NK-92 (cell line): ENCODE measurements around the gene TRIM7.
A peak's percentile ranks its signal among the peaks of the same experiment; 100 is the strongest.
"Not testable (repeated sequence)": the region's sequence is repeated elsewhere in the genome, so short reads cannot be mapped to it uniquely, and the experiment has no call there.

Experiments
- DNase-seq: peaks from one replicate; lab custom pipeline; 2025; ENCODE audit not compliant: unreplicated experiment; lab: John Stamatoyannopoulos, UW

TRIM7 gene

DNA sequence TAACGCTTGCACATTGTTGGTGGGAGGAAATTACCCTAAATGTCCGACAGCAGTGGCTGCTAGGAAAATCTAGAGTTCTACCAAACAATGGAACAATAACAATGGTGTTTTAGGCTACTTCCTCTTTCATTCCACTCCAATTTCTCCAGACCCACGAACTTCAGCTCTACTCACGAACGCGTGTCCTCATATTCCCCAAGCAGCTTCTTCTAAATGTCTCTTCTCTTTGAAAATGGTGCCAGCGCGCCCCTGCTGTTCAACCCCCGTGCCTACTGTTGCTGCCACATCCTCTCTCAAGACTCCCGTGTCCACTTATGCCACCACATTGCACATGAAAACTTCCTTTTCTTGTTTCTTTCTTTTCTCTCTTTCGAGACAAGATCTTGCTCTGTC is 32.0 kb downstream of the TRIM7 start:
- no peak for DNase-seq

DNA sequence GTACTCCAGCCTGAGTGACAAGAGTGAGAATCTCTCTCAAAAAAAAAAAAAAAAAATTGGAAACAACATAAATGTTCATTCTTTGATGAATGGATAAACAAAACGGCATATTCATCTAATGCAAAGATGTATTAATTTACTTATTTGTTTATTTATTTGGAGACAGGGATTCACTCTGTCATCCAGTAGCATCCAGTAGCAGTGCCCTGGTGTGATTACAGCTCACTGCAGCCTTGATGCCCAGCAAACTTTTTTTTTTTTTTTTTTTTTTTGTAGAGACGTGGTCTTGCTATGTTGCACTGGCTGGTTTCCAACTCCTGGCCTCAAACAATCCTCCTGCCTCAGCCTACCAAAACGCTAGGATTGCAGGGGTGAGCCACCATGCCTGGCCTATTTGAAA is 33.2 kb downstream of the TRIM7 start:
- DNase-seq: no peak

DNA sequence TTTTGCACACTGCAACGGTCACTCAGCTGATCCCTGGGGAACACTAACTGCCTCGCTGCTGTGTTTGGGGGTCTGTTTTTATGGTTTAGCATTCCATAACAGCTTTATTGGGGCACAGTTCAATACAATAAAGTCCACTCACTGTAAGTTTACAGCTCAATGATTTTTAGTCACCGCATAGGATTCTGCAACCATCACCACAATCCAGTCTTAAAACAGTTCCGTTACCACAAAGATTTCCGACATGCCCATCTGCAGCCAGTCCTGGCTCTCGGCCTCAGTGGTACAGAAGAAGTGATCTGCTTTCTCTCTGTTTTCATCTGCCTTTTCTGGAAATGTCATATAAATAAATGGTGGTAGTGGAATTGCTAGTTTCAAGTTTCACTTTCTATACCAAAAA is 34.0 kb downstream of the TRIM7 start:
- DNase-seq: no peak

DNA sequence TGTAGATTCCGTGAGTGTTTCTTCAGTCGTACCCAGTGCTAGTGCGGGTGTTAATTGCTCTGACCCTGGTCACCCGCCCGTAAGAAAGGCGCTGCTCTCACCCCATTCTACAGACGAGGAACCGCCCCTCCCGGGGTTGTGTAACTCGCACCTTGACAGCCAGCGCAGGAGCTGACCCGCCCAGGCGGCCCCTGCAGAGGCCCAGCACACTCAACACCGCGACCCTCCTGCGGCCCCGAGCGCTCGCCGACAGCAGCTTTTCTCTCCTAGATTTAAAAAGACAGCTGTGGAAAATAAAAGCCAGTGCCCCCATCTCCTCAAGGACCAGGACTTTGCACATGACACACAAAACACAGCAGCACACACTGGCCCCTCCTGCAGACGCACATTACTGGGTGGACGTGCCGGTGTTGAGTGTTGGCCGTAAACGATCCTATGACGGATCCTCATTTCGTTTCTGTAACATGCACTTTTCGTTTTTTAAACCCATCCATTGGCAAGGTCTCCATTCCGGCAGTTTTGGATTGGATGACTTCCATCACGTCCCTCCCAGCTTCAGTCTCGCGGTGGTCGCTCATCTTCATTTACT is 34.7 kb downstream of the TRIM7 start:
- DNase-seq: no peak

DNA sequence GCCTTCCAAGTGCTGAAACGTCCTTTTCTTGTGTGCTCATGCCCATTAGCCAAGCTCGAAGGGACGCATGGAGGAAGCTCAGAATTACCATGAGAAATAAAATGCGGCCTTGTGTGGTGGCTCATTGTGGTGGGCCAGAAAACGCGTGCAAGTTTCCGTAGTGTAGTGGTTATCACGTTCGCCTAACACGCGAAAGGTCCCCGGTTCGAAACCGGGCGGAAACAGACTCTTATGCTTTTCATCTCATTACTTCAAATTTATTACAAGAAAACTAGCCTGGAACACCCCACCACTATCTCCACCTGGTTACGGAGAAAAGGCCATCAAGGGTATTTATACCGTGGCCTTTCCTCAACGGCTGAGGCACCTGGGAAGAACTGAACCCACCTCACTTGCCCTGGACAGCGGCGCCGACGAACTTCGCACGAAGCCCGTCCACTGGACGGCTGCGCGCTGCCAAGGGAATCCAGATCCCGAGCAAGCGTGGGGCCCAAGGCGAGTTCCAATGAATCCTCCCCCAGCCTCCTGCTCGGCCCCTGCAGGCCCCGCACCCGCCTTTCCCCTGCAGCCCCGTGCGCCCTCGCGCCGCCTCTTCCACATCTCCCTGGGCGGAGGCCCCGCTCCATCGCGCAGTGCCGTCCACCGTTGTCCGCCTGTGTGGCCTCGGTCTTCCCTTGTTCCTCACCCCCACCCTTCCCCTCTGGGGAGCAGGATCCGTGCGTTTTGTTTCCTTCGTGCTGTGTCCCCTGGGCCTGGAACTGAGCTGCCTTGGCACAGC is 35.3 kb downstream of the TRIM7 start:
- DNase-seq: not testable (repeated sequence)

DNA sequence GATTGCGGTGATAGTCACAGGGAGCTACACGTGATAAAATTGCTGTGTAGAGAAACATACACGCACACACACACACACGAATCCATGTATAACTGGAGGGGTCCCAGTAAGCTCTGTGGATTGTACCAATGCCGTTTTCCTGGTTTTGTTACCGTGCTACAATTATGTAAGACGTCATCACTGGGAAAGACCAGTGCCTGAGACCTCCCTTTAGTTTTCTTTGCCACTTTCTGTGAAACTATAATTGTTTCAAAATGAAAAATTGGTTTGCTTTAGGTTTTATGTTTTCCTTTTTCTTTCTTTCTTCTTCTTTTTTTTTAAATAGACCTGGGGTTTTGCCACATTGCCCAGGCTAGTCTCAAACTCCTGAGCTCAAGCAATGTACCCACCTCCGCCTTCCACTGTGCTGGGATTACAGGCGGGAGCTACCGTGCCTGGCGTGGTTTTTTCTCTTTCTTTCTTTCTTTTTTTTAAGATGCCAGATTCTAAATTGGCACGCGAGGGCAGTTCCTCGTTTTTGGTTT is 36.3 kb downstream of the TRIM7 start:
- no peak for DNase-seq

DNA sequence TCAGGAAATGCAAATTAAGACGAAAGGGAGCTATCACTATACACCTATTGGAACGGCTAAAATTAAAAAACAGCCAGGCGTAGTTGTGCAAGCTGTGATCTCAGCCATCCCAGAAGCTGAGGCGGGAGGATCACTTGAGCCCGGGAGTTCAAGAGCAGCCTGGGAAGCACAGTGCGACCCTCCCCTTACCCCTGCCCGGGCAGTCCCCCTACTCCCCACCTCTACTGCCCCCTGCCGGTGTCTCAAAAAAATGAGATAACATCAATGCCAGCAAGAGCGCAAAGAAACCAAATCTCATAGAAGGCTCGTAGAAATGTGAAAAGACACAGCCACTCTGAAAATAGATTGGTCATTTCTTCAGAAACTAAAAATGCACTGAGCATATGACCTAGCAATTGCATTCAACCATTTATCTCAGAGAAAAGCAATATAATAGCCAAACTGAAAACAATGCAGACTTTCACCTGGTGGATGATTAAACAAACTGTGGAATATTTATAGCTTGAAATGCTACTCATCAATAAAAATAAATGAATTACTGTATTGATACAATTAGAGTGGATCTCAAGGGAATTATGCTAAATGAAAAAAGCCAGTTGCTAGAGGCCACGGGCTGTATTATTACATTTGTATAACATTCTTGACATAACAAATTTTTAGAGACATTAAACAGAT is 37.0 kb downstream of the TRIM7 start:
- no peak for DNase-seq

DNA sequence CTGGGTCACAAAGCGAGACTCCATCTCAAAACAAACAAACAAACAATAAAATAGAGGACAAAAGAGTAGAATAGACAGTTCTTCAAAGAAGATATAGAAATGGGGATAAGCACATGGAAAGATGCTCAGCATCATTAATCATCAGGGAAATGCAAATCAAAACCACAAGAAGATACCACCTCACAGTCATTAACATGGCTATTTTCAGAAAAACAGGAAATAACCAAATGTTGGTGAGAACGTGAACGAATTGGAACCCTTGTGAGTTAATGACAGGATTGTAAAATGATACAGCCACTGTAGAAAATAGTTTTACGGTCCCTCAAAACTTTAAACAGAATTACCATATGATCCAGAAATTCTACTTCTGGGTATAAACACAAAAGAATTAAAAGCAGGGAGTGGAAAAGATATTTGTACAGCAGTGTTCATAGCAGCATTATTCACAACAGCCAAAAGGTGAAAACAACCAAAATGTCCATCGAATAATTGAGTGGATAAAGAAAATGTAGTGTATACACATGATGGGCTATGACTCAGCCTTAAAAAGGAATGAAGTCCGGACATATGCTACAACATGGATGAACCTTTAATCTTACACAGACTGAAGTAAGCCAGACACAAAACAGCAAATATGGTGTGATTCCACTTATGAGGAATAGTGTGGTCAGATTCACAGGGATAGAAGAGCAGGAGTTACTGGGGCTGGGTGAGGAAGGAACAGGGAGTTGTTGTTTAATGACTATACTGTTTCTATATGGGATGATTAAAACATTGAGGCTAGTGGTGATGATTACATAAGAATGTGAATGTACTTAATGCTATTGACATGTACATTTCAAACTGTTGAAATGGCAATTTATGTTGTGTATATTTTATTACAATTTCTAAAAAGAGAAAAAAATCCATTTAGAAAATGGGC is 37.9 kb downstream of the TRIM7 start:
- DNase-seq: no peak

DNA sequence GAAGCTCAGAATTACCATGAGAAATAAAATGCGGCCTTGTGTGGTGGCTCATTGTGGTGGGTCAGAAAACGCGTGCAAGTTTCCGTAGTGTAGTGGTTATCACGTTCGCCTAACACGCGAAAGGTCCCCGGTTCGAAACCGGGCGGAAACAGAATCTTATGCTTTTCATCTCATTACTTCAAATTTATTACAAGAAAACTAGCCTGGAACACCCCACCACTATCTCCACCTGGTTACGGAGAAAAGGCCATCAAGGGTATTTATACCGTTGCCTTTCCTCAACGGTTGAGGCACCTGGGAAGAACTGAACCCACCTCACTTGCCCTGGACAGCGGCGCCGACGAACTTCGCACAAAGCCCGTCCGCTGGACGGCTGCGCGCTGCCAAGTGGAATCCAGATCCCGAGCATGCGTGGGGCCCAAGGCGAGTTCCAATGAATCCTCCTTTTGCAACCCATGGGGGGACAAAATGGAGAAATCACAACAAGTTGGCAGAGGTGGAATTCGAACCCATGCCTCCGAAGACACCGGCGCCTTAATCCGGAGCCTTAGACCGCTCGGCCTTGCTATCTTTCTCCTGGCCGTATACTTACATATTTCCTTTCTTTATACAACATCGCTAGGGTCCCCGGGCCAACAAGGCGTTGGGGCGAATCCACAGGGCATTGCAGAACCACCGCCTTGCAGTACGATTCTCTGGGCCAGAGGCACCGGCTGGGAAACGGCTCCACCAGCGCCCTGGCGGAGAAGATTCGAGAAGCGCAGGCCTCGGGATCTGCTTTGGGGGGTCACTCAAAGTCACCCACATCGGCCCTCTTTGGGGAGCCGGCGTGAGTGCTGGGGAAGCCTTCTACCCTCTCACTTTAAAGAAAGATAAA is 40.7 kb downstream of the TRIM7 start:
- DNase-seq: no peak

DNA sequence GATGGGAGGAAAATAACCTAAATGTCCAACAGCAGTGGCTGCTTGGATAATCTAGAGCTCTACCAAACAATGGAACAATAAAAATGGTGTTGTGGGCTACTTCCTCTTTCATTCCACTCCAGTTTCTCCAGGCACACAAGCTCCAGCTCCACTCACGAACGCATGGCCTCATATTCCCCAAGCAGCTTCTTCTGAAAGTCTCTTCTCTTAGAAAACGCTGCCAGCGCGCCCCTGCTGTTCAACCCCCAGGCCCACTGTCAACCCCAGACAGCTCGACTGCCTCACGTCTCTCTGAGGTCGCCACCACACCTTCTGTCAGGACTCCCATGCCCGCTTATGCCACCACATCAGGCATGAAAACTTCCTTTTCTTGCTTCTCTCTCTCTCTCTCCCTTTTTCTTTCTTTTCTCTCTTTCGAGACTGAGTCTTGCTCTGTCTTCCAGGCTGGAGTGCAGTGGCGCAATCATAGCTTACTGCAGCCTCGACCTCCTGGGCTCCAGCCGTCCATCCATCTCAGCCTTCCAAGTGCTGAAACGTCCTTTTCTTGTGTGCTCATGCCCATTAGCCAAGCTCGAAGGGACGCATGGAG is 41.4 kb downstream of the TRIM7 start:
- no peak for DNase-seq

DNA sequence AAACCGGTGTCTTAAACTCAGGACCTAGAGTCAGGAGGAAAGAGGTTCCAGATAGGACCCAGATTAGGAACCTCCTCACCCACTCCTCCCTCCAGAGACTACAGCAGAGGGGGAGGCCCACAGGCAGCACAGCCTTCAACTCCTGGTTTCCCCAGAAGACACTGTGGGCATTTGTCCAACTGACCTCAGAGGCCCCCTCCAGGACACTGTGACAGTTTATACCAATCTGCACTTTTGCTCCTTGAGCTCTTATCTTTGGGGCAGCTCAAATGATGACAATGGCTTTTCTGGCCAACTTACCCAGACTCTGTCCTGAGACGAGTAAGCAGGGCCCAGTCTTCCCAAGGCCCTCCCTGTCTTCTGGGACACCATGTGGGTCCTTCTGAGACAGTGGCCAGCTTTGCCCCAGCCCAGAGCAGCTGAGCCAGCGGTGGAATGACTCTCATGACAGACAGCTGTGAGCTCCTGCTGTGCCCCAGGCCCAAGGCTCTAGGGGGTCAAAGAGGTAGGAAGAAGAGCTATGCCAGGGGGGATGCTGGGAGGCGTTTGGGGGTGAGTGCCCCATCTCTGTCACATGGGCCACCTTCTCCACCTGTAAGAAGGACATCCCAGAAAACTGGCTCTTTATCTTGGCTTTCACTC is 43.3 kb downstream of the TRIM7 start:
- DNase-seq: no peak

DNA sequence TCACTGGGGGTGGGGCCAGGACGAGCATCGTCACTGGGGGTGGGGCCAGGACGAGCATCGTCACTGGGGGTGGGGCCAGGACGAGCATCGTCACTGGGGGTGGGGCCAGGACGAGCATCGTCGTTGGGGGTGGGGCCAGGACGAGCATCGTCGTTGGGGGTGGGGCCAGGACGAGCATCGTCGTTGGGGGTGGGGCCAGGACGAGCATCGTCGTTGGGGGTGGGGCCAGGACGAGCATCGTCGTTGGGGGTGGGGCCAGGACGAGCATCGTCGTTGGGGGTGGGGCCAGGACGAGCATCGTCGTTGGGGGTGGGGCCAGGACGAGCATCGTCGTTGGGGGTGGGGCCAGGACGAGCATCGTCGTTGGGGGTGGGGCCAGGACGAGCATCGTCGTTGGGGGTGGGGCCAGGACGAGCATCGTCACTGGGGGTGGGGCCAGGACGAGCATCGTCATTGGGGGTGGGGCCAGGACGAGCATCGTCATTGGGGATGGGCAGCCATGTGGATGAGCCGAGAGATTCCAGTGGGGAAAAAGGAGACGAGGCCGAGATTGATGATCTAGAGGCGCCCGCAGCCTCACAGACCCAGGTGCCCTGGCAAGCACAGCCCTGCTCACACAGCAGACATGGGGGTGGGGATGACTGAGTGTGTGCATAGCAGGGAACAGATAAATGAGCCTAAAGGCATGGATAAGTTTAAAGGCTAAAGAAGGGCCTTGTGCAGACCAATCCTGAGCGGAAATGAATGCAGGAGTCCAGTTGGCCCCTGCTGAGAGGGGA is 44.1 kb downstream of the TRIM7 start:
- DNase-seq: not testable (repeated sequence)

DNA sequence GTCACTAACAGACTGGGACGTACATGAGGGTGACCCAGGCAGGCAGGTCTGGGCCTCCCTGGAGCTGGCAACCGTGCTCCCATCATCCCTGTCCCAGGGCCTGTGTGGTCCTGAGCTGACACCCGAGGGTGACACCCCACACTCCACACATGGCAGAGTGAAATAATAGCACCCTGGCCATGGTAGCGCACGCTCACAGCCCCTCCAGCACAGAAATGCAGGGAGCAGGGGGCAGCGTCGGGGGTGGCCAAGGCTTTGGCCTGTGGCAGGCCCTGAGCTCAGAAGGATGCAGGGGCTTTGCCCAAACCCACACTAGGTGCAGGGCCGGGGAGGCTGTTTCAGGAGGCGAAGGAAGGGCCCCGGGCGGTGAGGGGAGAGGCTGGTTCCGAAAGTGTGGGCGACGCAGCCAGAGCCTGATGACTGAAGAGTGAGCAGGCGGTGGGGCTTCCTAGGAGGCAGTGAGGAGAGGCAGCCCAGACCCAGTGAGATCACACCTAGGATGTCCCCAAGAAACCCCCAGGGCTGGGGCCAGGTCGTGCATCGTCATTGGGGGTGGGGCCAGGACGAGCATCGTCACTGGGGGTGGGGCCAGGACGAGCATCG is 44.7 kb downstream of the TRIM7 start:
- no peak for DNase-seq

DNA sequence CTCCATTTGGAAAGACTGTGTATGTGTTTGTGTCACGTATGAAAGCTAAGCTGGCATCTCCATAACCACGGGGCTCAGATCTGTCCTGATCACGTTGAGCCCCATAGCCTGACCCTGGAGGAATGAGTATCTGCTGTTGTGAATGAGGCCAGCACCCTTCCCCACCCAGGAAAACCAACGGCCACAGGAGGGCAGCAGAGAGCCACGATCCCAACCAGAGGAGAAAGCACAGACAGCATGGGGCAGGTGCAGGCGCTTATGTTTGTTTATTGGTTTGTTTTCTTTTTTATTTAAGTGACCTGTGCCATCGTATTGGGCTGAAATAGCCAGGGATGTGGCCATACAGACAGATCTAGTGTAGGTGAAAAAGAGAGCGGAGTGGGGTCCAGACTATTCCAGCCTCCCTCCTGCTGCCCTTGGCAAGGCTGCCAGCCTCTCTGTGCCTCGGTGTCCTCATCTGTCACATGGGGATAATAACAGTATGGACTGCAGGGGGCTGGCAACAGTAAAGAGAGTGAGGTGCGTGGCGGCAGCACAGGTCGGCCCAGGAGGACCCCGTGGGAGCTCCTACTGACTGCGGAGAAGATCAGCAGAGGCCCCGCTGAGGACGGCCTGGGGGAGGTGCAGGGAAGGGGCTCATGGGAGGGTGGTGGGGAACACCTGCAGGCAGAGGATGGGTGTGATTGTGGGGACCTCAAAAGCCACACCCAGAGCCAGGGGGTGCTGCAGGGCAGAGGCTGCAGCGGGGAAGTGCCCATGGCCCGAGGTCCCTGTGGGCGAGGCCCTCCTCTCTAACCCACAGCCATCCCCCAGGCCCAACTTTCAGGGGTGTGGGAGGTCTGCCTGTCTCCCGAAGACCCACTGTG is 45.5 kb downstream of the TRIM7 start:
- DNase-seq: peak; percentile 36

DNA sequence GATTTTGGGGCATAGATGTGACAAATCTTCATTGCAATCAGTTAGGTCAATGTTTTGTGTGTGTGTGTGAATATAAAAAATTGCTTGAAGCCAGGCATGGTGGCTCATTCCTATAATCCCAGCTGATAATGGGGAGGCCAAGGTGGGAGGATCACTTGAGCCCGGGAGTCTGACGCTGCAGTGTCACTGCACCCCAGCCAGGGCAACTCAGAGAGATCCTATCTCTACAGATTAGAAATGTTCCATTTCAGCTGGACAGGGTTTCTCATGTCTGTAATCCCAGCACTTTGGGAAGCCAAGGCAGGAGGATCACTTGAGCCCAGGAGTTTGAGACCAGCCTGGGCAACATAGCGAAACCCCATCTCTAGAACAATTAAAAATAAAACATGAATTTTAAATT is 46.1 kb downstream of the TRIM7 start:
- DNase-seq: no peak

DNA sequence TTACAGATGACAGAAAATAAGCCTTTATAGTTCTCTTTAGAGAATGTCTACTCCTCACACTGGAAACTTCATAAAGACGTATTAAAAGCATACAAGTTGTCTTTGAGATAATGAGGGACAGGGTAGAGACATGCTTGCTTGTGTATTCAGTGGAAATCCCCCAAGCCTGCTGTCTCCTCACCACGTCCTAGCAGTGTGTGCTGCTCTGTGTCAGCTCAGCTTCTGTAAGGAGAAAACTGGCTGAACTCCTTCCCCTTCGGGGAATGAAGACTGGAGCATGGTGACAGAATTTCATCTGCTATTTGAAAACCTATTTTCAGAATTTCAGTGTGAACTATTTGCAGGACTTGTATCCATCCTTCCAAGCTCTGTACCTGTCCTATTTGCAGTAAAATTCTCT is 48.2 kb downstream of the TRIM7 start:
- DNase-seq: no peak

DNA sequence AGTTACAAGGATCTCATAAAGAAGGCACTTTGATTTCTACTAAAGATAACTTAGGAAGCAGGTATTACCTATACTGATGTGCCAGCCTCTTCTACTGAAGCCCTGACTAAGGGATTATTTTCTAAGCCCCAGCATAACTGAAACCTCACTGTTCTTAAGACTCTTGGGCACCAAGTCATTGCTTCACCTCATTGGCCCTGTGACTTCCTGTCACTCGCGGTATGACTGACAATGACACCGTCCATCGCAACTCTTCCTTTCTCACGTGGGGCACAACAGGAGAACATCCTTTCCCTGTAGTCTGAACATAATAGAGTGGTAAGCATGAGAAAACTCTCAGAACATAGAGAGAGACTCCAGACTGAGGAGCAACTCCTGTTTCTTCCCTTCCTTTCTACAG is 51.2 kb downstream of the TRIM7 start:
- DNase-seq: no peak
